Measurements from ENCODE around the gene MASP1. TPM values are rescaled to one million over a fixed set of nuclear protein-coding genes. Genes with fewer than 3 reads are reported as not detected.
A peak's percentile ranks its signal among the peaks of the same experiment; 100 is the strongest.

The MASP1 gene
- total RNA-seq, 1 experiment from 2014 or later: 1.0 TPM

DNA sequence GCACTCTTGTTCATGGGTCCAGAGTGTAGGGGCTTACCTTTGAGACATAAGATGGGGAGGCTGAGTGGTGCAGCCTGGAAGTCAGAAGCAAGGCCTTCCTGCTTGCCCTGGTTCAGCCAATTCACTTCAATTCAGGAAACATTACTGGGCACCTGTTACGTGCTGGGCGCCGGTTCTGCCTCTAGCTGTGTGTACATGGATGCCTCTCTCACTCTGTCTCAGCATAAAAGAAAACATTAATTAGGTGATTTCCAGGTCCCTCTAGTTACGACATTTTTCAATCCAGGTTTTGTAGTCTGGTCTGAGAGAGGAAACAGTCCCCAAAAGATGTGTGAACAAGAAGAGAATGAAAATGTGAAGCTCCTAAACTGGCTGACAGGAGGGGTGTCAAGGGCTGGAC, 93.0 kb downstream of the MASP1 start:
- Histone ChIP-seq H4K5ac (ENCODE audit: insufficient read length, low read depth, low read length) (no peak overlapping the region), H2BK15ac (ENCODE audit: low read depth, low read length) (no peak overlapping the region), H3K27me3 (ENCODE audit: insufficient read depth, low read length) (no peaks in the 10 kb centered on the region), H3K79me2 (ENCODE audit: insufficient read depth, low read length) (no peaks in the 10 kb centered on the region), H2AFZ (ENCODE audit: low read length) (no peak overlapping the region), H3K18ac (ENCODE audit: insufficient read length, low read depth, low read length) (no peak overlapping the region), H4K20me1 (ENCODE audit: control insufficient read depth, insufficient read depth, insufficient read length) (no peaks in the 10 kb centered on the region), H2BK20ac (ENCODE audit: low read depth, low read length, poor library complexity, severe bottlenecking) (no peak overlapping the region), H2BK120ac (ENCODE audit: low read depth, low read length, poor library complexity, severe bottlenecking) (no peak overlapping the region), H2BK12ac (ENCODE audit: insufficient read length, low read depth, low read length) (no peak overlapping the region), H3K56ac (ENCODE audit: insufficient read length, low read depth, low read length) (no peak overlapping the region), H3K14ac (ENCODE audit: insufficient read depth, low read length) (no peak overlapping the region), H3K4me1 (ENCODE audit: insufficient read depth, low read length) (peaks cover 3% of the 10 kb centered on the region; the same call in 1 of the 2 replicates), H3K79me1 (ENCODE audit: insufficient read depth, low read depth, low read length, poor library complexity, severe bottlenecking) (no peaks in the 10 kb centered on the region), H2AK5ac (ENCODE audit: insufficient read length, low read length) (no peak overlapping the region), H3K23me2 (ENCODE audit: insufficient read length, low read depth, low read length, poor library complexity, severe bottlenecking) (no peaks in the 10 kb centered on the region), H4K91ac (ENCODE audit: insufficient read length, low read depth, low read length) (no peak overlapping the region), H4K8ac (replicated peaks; ENCODE audit: insufficient read length, low read depth, low read length) (no peak overlapping the region), H2BK5ac (ENCODE audit: insufficient read length, low read length) (no peak overlapping the region), H3K9me3 (ENCODE audit: control insufficient read depth, low read depth, low read length) (no peaks in the 10 kb centered on the region), H3K23ac (ENCODE audit: insufficient read length, low read depth, low read length) (no peak overlapping the region), H3K4me2 (ENCODE audit: insufficient read depth, insufficient read length, low read length) (no peak overlapping the region), H3T11ph (ENCODE audit: low read length) (no peak overlapping the region), H3K4ac (ENCODE audit: low read depth, low read length) (no peak overlapping the region), H3K9ac (ENCODE audit: extremely low read depth, insufficient read length, low read length) (no peak overlapping the region), H3K27ac (ENCODE audit: insufficient read length, low read depth, low read length) (no peak overlapping the region)
- Mint-ChIP-seq H3K9me3 (no peaks in the 10 kb centered on the region), H3K36me3 (ENCODE audit: insufficient read depth in 1 of 3, low read depth in 3 of 3) (peaks cover 0 to 2% (median 2%) of the 10 kb centered on the region in 3 experiments; a peak in 2 of 7 replicates), H3K27me3 (ENCODE audit: low read depth) (peaks cover 2% of the 10 kb centered on the region), H3K4me3 (no peak overlapping the region), H3K27ac (peak overlapping the region in 1 of 3 experiments; percentile 63; a peak in 1 of 7 replicates), H3K4me1 (peaks cover 7 to 27% of the 10 kb centered on the region in 2 experiments)
- DNase-seq: no peak
- WGBS (ENCODE audit: extremely low coverage, insufficient read length, low lambda C conversion rate): no CpG with 5 or more reads among the region's 4 CpGs
- TF ChIP-seq, protein P1, sequence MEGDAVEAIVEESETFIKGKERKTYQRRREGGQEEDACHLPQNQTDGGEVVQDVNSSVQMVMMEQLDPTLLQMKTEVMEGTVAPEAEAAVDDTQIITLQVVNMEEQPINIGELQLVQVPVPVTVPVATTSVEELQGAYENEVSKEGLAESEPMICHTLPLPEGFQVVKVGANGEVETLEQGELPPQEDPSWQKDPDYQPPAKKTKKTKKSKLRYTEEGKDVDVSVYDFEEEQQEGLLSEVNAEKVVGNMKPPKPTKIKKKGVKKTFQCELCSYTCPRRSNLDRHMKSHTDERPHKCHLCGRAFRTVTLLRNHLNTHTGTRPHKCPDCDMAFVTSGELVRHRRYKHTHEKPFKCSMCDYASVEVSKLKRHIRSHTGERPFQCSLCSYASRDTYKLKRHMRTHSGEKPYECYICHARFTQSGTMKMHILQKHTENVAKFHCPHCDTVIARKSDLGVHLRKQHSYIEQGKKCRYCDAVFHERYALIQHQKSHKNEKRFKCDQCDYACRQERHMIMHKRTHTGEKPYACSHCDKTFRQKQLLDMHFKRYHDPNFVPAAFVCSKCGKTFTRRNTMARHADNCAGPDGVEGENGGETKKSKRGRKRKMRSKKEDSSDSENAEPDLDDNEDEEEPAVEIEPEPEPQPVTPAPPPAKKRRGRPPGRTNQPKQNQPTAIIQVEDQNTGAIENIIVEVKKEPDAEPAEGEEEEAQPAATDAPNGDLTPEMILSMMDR (conservative IDR thresholded peaks at IDR 0.05): no peak

Measured in H9 (cell line).